CD4-positive, alpha-beta T cell treated with Interleukin-4 for 4 hours (primary cell): ENCODE measurements around the gene CYS1.
"Not testable (repeated sequence)": the region's sequence is repeated elsewhere in the genome, so short reads cannot be mapped to it uniquely, and the experiment has no call there.

ENCODE experiments used
- DNase-seq: peaks from one replicate; pipeline ENCODE4 v3.0.0-alpha.2; 2020

The CYS1 gene, protein sequence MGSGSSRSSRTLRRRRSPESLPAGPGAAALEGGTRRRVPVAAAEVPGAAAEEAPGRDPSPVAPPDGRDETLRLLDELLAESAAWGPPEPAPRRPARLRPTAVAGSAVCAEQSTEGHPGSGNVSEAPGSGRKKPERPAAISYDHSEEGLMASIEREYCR

DNA sequence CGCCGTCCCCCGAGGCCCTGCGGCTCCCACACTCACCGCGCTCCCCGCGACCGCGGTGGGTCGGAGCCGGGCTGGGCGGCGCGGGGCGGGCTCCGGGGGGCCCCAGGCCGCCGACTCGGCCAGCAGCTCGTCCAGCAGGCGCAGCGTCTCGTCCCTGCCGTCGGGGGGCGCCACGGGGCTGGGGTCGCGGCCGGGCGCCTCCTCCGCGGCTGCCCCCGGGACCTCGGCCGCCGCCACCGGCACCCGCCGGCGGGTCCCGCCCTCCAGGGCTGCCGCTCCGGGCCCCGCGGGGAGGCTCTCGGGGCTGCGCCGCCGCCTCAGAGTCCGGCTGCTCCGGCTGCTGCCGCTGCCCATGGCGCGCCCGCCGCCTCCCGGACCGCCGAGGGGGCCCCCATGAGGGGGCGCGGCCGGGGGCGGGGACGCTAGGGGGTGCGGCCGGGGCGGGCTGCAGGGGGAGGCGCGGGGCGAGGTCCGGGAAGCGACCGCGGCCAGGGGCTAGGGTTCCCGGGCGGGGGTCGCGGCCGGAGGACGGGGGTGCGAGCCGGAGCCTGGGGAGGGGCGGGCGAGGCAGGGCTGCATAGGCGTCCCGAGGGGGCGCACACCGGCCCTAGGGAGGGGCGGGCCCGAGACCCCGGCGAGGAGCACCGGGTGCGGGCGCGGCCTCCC, at the start of gene CYS1:
Gene CYS1 (minus strand): TSS at position 542 of the 666 bp plus-strand sequence. CDS start 188 bp downstream, at position 354.
- no peak for DNase-seq

DNA sequence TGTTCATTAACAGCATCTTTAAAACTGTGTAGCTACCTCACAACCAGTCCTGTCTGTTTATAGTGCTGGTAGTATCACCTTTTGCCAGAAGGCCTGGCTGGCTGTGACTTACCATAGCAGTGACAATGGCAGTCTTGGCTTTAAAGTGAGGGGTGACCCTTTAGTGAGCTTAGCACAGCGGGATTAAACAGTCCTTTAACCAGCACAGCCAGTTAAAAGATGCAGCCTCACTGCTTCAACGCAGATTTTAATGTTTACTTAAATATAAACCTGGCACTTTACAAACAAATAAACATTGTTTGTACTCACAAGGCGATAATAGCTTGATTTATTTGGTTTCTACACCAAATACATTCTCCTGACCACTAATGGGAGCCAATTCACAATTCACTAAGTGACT, 49.3 kb upstream of the CYS1 start:
- no peak for DNase-seq

DNA sequence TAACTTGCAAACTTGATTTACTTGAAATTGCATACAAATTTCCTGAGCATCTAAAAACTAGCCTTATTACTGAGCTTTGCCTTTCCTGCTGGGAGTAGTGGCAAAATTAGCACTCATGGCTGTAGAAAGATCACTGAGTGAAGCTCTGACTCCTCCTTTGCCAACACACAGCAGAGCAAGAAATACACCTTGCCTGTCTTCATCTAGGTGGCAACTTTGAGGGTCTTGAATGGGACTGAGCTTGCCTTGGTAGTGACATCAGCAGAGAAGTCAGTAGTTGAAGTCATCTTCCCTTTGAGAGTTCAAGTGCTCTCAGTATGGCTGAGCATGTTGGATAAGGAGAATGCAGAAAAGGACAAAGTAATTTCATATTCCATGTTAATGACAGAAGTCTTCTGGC, 48.2 kb upstream of the CYS1 start:
- no peak for DNase-seq

DNA sequence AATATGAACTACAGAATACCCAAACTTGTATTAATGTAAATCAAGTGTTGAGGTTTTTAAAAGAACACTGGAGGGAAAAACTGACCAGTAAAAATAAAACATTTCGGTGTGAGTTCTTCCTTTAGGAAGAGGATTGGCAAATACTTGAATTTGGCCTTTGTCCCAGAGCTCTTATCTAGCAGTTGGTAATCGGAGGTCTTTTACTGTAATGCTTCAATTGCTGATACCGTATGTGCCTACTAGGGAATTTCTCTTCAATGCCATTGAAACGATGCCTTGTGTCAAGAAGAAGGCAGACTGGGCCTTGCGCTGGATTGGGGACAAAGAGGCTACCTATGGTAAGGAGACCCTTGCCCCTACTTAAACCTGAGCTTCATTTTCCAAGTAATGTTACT, 46.4 kb upstream of the CYS1 start:
- no peak for DNase-seq

DNA sequence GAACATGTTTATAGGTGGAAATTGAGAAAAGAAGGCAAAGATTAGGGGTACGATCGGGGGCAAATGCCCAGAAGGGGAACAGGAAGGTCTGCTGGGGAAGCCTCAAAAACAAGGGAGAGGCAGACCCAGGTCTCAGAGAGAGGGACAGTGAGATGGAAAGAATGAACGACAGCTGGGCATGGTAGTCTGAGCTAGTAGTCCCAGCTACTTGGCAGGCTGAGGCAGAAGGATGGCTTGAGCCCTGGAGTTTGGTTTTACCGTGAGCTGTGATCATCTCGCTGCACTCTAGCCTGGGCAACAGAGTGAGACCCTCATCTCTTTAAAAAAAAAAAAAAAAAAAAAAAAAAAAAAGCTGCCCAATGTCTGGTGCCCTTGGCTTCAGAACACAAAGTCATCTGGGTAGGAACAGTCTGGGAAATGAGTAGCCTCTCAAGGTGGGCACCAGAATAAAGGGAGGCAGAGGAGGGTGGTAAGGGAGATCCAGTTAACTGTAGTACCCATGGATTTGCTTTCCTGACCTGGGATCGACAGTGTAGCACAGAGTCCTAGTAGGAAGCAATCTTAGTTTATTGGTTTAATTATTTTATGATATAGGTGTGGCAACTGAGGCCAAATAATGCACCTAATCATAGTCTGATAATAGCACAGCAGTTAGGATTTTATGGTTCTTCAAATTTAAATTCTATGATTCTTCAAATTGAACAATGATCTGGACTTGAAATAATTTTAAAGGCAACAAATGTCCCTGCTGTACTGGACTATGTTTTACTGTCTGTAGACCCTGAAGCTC, 45.8 kb upstream of the CYS1 start:
- no peak for DNase-seq

DNA sequence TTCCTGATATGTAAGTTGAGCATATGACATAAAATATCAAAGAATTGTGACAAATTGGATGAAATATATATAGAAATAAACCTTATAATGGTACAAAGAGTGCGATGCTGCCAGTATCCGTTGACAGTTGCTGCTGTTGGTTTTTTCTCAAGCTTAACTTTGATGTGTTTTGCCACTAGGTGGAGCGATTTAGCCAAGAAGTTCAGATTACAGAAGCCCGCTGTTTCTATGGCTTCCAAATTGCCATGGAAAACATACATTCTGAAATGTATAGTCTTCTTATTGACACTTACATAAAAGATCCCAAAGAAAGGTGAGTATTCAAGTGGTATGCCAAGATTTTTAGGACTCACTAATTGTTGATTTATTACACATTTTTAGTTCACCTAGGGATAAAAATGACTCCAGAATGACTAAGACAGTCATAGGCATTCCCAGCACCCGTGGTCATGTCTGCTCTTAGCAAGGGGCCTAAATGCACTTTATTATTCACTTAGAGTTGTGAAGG, 44.4 kb upstream of the CYS1 start:
- peak; percentile 76 for DNase-seq

DNA sequence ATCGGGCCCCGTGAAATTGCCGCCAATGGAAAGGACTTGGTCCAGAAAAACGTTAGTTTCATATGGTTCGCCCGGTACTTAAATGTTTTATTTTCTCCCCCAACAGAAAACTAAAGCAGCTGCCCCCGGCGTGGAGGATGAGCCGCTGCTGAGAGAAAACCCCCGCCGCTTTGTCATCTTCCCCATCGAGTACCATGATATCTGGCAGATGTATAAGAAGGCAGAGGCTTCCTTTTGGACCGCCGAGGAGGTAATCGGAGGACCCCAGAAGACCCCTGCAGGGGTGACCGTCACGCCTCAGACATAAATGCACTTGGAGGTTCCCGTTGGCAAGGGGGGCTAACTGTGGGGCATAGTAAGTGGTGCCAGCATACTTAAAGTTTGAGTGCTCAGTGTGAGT, 43.1 kb upstream of the CYS1 start:
- DNase-seq: no peak

DNA sequence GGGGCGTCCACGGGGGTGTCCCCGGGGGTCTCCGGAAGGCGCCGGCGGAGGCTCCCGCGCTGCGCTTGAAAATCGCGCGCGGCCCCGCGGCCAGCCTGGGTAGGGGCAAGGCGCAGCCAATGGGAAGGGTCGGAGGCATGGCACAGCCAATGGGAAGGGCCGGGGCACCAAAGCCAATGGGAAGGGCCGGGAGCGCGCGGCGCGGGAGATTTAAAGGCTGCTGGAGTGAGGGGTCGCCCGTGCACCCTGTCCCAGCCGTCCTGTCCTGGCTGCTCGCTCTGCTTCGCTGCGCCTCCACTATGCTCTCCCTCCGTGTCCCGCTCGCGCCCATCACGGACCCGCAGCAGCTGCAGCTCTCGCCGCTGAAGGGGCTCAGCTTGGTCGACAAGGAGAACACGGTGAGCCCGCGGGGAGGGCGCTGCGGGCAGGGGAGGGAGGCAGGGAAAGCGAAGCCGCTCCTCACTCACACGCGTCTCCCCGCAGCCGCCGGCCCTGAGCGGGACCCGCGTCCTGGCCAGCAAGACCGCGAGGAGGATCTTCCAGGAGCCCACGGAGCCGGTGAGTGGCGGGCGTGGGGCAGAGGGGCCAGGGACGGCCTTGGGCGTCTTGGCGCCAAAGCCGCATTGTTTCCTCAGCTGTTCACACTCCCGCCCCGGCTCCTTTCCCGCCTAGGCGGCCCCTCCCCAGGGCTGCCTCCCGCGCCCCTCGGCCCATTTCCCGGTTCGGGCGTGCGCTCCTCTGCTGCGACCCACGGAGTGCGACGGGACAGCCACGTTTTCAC, 42.5 kb upstream of the CYS1 start, which contains the start of gene RRM2:
Gene RRM2 (plus strand): TSS at position 240 of the 781 bp plus-strand sequence. CDS start 60 bp downstream, at position 300.
- peak; percentile 91 for DNase-seq

DNA sequence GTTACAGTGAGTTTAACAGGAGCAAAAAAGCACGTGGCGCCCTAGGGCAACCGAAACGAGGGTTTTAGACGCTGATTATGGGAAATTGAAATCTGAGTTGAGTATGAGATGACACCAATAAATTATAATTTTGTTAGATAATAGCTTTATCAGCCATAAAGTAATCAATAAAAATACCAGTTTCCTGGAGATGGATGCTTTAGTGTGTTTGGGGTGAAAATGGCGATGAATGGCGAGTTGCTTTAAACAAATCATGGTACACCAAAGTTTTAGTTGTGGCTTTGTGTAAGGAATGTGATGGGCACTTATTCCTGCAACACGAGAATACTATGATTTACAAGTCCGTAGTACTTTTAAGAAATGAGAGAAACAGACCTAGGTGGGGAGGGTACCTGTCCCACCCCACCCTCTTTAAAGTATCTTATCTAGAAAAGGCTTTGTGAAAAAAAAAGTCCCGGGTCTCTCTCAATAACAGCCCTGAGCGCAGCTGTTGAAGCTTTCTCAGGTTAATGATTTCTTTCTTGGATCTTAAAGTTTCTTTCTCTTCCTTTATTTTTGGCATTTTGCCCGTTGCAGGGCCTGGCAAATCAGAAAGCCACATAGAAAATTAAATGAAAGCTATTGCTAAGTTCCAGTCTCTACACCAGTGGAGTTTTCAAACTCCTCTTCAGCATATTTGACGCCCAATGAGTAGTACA, 40.8 kb upstream of the CYS1 start:
- no peak for DNase-seq

DNA sequence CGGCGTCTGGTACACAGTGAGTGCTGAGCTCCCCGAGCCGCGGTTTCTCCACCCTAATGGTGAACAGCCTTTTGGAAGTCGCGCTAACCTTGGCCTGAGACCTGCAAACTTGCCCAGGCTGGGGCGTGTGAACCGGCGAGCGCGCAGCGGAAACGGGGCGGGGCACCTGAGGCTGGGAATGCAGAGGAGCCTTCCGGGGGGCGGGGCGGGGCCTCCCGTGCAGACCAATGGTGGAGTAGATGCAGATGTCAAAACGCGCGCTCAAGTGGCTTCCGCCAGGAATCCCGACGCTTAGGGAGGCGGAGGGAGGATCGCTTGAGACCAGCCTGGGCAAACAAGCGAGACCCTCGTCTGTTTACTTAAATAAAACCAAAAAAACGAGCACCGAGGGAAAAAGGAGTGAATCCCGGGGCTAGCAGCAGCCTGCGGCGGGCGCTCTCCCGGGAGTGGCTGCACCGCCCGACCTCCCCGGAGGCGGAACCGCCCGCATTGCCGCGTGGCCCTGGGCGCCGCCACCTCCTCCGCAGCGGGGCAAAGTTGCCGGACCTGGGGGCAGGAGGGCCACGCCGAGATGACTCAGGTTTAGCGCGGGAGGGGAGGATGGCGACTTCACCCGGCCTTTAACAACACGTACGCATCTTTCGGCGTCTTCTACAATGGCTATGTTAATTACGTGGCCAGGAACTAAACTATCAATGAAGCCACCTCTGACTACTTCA, 40.1 kb upstream of the CYS1 start:
- peak; percentile 80 for DNase-seq

DNA sequence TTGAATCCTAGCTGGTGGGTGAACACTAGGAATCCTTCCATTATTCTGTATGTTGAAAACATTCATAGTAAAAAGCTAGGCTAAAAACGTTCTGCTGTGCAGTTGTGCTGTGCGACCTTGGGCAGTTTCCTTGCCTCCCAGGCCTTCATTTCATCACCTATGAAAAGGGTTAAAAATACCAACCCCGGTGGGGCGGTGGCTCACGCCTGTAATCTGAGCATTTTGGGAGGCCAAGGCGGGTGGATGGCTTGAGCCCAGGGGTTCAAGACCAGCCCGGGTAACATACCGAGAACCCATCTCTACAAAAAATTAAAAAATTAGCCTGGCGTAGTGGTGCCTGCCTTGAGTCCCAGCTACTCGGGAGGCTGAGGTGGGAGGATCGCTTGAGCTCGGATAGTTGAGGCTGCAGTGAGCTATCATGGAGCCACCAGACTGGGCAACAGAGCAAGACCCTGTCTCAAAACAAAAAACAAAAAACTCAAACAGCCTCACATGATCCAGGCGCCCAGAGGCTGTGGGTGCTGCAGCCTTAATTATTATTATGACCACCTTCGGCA, 39.5 kb upstream of the CYS1 start:
- no peak for DNase-seq

DNA sequence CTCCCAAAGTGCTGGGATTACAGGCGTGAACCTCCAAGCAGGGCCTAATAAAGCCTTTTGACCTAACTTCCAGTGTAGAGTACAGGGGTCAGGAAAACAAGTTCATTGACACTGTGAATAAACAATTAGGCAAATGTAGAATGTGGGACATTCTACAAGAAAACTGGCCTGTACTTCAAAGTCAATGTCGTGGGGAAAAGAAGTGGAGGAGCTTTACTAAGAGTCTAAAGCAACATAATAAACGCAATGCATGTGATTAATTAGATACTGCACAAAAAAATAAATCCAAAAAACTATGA, 38.8 kb upstream of the CYS1 start:
- DNase-seq: no peak

DNA sequence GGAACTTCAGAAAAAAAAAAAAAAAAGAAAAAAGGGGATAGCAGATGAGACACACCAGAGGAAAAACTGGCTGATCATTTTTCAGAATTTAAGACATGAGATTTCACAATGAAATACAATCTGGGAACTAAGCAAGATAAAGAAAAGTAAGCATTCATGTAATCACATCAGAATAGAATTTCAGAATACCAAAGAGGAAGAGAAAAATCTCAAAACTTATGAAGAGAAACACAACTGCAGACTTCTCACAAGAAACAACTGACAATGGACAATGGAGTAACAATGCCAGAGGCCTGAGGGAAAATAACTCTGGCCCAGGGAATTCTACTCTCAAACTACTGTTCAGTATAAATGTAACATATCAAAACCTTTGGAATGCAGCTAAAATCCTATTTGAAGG, 29.1 kb upstream of the CYS1 start:
- DNase-seq: no peak

DNA sequence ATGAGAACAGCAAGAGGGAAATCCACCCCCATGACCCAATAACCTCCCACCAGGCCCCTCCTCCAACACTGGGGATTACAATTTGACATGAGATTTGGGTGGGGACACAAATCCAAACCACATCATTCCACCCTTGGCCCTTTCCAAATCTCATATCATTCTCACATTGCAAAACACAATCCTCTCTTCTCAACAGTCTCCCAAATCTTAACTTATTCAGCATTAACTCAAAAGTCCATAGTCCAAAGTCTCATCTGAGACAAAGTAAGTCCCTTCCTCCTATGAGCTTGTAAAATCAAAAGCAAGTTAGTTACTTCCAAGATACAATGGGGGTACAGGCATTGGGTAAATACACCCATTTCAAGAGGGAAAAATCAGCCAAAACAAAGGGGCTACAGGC, 24.7 kb upstream of the CYS1 start:
- DNase-seq: not testable (repeated sequence)

DNA sequence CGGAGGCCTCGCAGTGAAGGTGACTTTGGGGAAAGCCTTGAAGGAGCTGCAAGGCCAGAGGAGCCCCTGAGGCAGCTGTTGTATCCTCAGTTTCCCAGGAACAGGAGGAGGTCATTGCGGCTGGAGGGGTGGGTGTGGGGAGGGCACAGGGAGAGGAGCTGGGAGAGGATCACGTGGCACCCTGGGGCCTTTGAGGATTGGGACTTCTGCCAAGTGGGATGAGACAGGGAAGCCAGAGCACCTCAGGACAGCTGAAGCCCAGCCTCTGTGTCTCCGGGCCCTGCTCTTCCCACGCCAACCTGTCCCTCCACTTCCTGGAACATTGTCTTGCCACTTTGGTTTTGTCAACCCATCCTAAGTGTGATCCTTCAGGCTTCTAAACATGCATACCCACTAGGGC, 23.0 kb upstream of the CYS1 start:
- DNase-seq: no peak

DNA sequence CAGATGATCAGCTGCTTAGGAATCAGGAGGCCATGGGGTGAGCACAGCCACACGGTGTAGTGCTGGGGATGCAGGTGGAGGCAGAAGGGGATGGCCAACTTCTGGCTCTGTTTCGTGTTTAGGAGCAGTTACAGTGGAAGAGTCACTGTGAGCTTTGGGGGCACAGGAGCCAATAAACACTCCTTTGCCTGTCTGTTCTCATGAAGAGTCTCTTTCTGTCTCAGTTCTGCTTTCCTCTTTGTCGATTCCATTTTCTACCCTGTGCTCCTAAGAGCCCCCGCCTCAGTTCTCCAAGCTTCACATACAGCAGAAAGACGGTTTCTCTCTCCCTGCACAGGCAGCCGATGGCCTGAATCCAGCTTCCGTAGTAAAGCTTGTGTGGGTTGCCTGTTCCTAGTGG, 21.3 kb upstream of the CYS1 start:
- DNase-seq: no peak

DNA sequence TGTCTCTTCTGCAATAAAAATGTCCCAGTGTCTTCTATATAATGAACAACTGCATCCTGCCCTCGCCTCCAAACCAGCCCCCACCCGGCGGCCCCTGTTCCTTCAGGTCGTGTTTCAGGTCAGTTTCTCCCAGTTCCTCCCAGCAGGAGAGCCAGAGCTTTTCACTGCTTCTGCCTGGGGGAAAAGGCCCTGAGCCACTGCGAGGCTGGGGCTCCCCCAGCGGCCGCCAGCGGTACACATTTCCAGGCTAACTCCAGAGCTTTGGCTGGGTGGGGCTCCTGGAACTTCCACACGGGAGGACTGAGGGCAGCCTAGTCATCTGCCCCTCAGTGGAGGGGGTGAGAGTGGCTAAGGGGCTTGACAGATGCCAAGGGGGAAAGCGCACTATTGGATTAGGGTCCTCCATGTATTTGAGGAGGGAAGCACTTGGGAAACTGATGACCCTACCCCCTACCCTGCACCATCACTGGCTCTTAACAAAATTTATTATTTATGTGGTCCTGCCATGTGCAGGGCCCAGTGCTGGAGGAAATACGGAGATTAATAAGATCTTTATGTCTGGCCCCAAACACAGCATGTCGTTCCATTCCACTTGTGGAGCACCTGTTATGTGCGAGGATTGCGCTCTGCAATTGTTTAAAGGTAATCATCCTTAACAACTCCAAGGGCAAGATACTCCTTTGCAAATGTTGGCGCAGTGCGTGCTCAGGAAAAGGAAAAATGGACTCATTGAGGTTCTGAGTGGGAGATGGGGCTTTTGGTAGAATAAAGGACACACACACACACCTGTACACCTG, 17.3 kb upstream of the CYS1 start:
- peak; percentile 23 for DNase-seq

DNA sequence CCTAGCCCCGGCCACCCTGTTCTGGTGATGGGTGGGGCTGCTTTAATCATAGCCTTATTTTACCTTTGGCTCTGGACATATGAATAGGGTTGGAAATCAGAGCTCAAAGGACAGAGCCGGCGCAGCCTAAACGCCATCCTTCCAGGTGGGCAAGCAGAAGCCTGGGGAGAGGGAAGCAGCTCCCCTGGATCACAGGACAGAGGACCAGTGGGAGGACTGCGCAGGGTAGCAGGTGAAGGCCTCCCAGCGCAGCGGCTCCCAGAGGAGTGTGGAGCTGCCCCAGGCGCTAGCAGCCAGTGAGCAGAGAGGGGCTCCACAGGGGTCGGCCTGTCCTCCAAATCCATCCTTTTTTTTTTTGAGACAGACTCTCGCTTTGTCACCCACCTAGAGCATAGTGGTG, 16.4 kb upstream of the CYS1 start:
- no peak for DNase-seq

DNA sequence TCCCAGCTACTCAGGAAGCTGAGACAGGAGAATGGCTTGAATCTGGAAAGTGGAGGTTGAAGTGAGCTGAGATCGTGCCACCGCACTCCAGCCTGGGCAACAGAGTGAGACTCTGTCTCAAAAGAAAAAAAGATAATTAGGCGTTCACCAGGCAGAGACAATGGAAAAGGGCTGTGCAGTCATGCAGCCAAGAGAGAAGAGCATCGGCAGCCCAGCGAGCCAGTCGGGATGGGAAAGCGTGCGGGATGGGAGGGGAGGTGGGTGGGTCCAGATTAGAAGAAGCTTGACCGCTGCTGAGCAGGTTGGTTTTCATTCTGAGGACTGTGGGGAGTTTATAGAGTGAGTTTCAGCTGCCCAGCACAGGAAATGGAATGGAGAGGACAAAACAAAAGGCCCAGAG, 15.0 kb upstream of the CYS1 start:
- no peak for DNase-seq

DNA sequence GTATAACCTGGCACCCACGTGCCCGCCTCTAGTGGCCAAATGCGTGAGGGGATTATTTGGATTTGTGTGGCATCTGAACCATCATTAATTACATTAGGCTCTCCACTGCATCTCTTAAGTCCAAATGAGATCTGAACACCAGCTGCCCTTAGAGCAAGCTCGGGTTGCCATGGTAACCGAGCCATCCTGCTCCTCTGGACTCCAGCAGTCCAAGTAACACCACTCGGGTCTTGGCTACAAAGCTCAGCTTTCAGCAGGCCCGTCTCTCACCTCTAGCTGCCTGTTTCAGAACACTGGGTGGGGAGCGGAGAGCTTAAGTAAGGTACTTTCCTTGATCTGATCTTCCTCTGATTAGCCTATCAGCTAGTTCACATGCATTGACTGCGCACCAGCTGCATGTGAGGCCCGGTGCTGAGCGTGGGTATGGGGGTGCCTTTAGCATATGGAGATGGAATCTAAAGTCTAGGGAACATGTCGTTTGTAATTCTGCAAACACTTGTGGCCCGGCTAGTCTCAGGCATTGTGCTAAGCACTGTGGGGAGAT, 14.1 kb upstream of the CYS1 start:
- DNase-seq: no peak

DNA sequence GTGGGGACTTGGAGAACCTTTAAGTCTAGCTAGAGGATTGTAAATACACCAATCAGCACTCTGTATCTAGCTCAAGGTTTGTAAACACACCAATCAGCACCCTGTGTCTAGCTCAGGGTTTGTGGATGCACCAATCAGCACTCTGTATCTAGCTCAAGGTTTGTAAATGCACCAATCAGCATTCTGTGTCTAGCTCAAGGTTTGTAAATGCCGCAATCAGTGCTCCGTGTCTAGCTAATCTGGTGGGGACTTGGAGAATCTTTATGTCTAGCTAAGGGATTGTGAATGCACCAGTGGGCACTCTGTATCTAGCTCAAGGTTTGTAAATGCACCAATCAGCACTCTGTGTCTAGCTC, 11.7 kb upstream of the CYS1 start:
- not testable (repeated sequence) for DNase-seq
